Astrocyte (in vitro differentiated cells and primary cell): ENCODE data around the gene HSD3B7.

ENCODE experiments used
- EZH2 ChIP-seq: IDR thresholded peaks from 2 replicates; pipeline ENCODE4 v1.6.1; 2012; ENCODE audit warnings: mild to moderate bottlenecking, low read length, inconsistent platforms; ENCODE audit not compliant: insufficient read depth
- TF ChIP-seq, protein P1 (sequence below): IDR thresholded peaks from 2 replicates; pipeline ENCODE4 v1.5.1; 2011; ENCODE audit warnings: low read depth, mild to moderate bottlenecking, inconsistent platforms, low read length, moderate library complexity; ENCODE audit not compliant: insufficient read depth

DNA sequence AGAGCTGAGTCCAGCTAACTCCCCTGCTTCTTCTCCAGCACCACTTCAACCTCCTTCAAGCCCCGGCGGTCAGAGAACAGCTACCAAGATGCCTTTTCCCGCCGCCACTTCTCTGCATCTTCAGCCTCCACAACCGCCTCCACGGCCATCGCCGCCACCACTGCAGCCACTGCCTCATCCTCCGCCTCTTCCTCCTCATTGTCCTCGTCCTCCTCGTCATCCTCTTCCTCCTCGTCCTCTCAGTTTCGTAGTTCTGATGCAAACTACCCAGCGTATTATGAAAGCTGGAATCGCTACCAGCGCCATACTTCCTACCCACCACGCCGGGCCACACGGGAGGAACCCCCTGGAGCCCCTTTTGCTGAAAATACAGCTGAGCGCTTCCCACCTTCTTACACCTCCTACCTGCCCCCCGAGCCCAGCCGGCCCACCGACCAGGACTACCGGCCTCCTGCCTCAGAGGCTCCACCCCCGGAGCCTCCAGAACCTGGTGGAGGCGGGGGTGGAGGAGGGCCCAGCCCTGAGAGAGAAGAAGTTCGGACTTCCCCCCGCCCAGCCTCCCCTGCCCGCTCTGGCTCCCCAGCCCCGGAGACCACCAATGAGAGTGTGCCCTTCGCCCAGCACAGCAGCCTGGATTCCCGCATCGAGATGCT, 20.3 kb upstream of the HSD3B7 start:
- TF ChIP-seq, protein P1, sequence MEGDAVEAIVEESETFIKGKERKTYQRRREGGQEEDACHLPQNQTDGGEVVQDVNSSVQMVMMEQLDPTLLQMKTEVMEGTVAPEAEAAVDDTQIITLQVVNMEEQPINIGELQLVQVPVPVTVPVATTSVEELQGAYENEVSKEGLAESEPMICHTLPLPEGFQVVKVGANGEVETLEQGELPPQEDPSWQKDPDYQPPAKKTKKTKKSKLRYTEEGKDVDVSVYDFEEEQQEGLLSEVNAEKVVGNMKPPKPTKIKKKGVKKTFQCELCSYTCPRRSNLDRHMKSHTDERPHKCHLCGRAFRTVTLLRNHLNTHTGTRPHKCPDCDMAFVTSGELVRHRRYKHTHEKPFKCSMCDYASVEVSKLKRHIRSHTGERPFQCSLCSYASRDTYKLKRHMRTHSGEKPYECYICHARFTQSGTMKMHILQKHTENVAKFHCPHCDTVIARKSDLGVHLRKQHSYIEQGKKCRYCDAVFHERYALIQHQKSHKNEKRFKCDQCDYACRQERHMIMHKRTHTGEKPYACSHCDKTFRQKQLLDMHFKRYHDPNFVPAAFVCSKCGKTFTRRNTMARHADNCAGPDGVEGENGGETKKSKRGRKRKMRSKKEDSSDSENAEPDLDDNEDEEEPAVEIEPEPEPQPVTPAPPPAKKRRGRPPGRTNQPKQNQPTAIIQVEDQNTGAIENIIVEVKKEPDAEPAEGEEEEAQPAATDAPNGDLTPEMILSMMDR, result no peak
- no peak for TF ChIP-seq EZH2
